Embryonic facial prominence (tissue), 1 donor: Measurements from ENCODE around the gene PRR22.

Experiments
- DNase-seq: peaks from one replicate; pipeline ENCODE4 v3.0.0-alpha.2; 2016; ENCODE audit errors: extremely low spot score

Gene PRR22

DNA sequence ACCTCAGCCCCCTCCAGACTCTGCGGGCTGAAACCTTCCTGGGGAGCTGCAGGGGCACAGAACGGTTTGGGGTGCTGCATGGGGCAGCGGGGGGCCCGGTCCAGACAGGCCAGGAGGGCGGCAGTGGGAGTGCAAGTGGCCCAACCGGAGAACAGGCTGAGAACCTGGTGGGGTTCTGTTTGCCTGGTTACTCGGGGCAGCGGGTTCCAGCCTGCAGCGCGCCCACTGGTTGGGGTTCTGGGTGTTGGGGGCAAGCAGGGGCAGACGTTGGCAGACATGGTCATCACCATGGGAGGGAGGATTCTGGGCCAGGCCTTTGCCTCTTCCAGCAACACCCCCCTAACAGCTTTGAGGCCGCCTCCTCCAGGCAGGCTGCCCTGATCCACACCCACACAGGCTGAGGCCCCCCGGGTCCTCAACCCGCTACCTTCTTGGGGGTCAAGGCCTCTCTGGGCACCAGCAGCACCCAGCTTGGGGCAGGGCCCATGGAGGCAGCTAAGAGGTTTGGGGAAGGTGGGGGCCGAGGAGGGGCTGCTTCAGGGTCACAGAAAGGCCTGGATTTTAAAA, at the start of gene PRR22:
Gene PRR22, minus strand, starts transcription at position 166 of the 567 bp plus-strand sequence. Its CDS starts 86 bp downstream, at position 80.
- no peak for DNase-seq

DNA sequence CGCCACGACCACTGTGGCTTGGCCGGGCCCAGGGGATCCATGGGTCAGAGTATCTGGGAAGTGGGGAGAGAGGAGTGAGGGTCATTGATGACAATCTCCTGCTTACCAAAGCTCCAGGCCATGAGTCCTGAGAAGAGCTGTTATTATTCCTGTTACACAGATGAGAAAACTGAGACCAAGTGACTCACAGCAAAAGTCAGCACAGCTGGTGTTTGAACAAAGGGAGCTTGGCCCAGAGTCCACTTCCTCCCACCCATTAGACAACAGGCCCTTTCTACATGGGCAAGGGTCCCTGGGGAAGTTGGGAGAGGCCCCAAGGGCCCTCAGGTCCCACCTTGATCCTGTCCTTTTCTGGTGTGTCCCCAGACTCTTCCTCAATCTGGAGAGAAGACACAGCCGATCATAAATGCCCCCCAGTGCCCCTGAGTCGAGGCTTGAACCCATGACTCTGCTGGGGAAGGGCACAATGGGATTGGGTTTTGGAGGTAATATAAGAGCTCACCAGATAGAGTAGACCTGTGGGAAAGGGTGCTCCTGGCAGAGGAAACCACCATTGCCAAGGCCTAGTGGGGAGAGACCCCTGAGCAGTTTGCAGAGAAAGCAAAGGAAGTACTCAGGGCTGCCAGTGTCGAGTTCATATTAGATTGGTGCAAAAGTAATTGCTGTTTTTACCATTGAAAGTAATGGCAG, 48.1 kb upstream of the PRR22 start:
- DNase-seq = no peak

DNA sequence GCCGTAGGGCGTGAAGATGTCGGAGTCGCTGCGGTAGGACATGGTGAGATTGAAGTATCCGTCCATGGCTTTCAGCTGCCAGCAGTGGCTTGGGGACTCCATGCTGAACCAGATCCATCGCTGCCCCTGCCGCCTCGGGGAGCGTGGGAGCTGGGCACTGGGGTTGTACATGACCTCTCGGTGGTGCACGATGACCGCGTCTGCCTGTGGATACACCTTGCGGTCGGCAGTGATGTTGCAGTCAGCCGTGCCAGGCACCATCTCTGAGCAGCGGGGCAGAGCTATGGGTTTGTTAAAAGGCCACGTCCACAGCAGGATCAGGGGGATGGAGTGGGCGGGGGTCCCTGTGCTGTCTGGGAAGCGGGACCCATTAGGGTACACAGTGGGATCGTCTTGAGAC, 47.5 kb upstream of the PRR22 start:
- no peak for DNase-seq

DNA sequence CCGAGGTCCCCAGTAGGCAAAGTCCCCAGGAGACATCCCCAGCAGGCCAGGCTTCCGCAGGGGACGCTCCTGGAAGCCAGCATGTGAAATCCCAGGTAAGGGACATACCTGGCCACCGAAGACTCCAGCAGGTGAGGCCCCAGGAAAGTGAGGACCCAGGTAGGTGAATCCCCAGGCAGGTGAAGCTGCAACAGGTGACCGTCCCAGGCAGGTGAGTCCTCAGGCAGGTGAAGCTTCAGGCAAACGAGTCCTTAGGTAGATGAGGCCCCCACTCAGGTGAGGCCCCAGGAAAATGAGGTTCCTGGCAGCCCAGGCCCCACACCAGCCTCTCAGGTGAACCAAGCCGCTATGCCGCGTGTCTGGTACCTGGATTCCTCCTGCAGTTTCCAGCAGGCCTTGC, 46.6 kb upstream of the PRR22 start:
- DNase-seq = no peak

DNA sequence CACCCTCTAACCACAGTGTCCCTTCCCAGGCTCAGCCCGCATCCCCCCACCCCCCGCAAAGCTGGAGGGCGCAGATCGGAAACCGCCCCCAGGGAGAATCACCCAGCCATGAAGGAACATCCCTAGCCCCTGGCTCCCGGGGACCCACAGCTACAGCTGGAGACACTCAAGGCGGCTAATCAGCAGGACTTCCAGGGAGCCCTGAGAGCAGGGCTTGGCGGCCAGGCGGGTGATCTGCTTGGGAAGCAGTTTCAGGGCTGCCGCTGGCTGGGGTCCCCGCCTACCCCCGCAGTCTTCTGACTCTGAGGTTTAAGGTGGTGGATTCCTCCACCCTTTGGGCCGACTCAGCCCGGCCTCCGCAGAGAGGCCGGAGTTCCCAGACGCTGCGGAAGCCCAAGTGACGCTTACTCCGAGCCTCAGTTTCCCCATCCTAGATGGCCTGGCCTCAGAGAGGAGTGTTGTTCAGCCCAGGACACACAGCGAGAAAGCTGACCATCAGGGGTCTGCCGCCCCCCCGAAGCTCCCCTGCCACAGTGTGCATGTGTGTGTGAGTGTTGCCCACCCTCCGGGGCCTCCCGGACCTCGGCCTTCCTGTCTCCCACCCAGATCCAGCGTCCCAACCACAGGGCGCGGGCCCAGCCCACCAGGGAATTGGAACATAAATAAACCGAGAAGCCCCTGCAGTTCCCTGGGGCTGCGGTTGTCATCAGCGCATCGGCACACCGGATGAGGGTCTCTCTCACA, 45.2 kb upstream of the PRR22 start:
- no peak for DNase-seq

DNA sequence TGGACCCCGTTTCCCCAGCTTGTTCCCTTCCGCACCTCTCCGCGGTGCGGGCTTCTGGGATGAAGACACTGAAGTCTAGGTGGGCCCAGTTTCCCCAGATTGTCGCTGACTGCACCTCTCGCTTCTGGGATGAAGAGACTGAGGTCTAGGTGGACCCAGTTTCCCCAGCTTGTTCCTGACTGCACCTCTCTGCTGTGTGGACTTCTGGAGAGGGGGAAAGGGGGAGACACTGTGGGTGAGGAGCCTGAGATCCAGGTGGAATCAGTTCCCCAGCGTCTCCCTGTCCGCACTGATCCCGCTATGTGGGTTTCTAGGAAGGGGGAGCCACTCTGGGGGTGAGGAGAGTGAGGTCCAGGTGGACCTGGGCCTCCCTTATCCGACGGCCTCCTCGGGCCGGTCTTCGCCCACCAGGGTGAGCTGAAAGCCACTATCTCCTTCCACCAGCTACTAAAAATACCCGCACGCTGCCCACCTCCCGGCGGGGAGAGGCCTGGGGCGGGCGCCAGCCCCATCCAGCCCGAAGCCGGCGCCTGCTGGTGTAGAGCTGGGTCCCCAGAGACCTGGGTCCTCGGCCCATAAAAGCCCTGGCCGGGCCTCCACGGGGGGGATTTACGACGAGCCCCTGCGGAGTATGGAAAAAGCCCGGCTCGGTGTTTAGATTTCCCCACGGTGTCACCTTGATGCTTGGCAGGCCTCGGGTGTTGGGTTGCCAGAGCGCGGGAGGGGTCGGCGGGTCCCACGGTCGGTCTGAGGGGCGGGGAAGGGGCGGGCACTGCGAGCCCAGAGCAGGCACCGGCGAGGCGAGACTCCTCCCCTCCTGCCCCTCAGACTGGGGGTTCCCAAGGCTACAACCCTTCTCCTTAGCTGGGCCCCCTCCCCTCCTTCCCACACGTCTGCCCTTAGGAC, 44.4 kb upstream of the PRR22 start:
- no peak for DNase-seq

DNA sequence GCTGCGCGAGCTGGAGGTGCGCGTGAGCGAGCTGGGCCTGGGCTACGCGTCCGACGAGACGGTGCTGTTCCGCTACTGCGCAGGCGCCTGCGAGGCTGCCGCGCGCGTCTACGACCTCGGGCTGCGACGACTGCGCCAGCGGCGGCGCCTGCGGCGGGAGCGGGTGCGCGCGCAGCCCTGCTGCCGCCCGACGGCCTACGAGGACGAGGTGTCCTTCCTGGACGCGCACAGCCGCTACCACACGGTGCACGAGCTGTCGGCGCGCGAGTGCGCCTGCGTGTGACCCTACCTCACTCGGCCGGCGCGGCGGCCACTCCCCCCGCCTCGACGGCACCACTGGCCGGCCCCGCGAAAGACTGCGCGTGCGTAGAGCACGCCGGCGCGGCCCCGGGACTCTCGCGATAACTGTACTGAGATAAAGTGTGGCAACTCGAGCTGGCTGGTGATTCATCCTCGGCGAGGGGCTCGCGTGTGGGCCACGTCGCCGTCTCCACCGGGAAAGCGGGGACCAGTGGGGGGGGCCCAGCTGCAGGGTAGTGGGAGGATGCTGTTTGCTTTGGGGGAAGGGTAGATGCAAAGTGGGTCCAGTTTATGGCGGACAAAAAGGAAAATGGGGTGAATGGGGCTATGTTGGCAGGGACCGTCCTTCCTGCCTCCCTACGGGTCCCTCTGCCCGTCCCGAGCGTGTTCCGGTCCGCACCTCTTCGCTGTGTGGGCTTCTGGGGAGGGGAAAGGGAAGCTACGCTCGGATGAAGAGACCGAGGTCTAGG, 43.5 kb upstream of the PRR22 start:
- DNase-seq = peak; percentile 82

DNA sequence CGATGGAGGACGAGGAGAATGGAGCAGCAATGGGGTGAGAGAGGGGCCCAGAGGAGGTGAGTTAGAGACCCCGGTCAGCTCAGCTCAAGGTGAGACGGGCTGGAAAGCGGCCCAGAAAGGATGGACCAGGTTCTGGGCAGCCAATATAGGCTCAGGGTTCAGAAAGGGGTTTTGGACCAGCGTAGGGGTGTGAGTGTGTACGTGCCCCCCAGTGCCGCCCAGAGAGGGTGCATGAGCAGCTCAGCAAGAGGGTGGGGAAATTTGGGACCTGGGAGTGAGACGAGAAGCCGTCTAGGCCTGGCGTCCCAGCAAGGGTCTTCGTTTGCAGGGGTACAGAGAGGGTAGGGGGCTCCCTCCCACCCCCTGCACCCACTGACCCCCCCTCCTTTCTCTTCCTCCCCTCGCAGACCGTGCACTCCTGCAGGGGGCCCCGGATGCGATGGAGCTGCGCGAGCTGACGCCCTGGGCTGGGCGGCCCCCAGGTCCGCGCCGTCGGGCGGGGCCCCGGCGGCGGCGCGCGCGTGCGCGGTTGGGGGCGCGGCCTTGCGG, 42.9 kb upstream of the PRR22 start:
- DNase-seq = no peak

DNA sequence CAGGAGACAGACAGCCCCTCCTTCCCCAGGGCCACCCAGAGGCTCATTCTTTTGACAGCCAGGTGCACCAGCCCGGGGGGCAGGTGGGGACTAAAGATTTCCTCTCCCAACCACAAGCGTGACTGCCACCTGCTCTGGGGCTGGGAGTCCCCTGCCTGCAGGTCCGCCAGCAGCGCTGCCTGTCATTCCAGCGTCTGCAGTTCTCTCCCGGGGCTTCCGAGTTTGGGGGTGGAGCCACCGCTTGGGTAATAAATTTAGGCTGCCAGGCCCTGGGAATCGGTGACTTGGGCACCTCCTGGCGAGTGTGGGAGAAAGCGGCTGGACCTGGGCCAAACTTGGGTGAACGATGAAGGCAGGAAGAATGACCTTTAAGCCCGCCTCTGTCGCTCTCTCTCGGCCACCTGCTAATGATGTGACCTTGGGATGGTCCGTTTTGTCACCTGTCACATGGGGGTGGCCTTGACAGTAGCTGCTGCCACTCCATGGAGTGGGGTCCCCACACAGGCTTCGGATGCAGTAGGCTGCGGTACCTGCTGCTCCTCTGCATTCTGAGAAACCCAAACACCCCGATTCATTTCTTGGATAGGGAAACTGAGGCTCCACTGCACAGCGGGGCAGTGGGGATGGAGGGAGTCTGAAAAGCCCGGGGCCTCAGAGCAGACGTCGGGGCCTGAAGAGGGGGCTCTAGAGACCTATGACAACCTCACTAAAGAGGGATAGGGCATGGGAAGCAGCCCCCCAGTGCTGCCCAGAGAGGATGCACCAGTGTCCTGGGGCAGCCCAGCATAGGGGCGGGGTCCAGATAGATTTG, 42.2 kb upstream of the PRR22 start:
- no peak for DNase-seq

DNA sequence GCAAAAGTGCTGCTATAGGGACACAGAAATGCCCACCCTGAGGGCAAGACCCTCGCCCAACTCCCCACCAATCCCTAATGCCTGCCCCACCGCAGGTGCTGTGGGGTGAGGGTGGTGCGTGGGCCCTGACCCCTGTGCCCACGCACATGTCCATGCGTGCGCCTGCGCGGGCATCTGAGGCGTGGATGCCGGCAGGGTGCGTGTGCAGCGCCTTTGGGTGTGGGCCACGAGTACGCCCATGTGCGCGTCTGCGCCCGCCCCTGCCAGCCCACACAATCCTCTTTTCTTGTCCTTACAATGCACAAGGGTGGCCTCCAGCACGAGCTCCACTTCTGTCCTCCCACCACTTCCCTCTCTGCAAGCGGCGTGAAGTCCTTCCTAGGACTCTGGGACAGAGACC, 40.6 kb upstream of the PRR22 start:
- DNase-seq = no peak

DNA sequence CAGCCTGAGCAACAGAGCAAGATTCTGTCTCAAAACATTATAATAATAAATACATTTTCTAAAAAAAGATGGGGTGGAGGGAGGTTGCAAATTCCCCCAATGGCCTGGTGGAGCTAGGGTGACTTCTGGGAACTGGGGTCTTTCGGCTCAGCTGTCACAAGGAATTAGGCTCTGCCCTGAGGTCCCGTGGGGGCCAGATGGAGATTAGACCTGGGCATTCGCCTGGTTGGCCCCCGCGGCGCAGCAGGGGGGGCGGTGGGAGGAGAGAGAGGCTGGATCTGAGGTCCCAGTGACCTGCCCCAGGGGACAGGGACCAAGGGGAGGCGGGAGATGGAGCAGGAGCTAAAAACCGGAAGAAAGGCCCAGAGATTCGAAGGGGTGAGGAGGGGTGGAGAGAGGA, 40.2 kb upstream of the PRR22 start:
- DNase-seq = no peak

DNA sequence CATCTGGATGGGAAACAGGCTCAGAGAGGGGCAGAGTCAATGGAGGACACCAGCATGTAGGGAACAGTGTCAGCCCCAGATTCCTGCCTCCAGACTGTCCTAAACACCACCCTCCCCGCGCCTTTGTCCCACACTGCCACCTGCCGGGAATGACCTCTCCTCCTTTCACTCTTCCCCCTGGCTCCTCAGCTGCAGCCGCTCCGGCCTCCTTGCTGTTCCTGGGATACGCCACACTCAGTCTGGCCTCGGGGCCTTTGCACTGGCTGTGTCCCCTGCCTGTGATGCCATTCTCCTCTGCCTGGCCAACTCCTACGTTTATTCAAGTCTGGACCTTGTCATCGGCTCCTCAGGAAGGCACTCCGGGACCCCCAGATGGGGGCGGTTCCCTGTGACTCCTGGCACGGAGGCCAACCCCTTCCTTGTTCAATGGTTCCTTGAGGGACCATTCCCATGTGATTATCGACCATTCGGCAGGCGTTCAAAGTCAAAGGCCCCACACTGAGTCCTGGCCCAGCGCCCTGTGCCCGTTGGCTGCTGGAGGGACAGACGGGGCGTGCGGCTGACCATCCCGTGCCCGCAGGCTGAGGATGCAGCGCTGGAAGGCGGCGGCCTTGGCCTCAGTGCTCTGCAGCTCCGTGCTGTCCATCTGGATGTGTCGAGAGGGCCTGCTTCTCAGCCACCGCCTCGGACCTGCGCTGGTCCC, 39.2 kb upstream of the PRR22 start:
- DNase-seq = no peak

DNA sequence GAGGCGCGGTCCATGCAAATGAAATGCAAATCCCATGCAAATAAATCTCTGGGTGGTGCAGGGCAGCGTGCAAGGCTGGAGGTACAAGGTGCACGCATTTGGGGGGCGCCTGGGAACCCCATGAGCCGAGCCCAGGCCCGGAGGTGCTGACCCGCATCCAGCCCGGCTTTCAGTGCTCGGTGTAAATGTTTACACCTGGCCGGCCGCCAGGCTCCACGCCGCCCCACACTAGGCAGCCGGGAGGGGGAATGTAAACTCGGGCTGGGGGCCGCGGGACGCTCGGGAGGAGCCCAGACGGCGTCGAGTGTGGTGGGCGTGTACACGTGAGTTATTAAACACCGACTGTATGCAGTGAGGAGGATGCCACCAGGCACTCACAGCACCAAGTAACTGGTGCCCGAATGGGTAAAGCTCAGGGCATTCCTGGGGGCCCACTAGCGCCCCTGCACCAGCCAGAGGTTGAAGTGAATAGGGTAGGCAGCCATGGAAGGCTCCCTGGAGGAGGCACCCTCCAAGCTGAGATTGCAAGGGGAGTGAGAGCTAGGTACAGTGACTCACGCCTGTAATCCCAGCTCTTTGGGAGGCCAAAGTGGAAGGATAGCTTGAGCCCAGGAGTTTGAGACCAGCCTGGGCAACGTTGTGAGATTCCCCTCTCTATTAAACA, 37.8 kb upstream of the PRR22 start:
- no peak for DNase-seq

DNA sequence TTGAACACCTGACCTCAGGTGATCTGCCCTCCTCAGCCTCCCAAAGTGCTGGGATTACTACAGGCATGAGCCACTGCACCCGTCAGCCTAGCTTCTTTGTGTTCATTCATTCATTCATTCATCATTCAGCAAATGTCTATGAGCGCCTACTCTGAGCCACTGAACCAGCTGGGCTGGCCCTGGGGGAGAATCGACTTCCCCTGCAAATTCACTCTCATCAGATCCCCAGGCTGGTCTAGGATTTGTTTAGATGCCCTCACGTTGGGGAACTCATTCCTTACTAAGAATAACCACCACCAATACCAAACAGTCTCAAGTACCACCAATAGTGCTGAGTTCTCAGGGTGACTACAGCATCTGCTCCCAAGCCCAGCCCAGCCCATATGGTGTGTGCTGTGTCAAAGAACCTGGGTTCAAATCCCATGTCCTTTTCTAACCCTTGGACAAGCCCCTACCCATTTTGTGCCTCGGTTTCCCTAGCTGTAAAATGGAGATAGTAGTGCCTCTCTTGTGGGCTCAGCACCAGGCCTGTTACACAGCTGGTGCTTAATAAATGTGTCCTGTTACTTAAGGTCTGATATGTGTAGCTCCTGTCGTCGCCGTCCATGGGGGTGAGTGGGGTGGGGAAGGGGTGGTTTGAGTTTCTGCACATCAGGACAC, 37.1 kb upstream of the PRR22 start:
- DNase-seq = no peak

DNA sequence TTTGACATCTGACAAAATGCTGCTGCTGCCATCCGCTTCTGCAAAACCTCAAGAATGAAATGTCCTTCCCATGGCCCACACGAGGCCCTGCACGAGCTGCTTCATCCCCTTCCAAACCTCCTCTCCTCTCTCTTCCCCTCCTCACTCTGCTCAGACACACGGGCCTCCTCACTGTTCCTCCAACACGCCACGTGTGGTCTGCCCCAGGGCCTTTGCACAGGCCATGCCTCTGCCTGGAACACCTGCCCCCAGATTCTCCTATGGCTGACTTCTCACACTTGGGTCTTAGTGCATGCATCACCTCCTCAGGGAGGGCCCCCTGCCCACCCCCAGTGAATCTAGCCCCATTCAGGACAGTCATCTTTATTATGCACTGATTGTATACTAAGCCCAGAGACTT, 36.2 kb upstream of the PRR22 start:
- no peak for DNase-seq

DNA sequence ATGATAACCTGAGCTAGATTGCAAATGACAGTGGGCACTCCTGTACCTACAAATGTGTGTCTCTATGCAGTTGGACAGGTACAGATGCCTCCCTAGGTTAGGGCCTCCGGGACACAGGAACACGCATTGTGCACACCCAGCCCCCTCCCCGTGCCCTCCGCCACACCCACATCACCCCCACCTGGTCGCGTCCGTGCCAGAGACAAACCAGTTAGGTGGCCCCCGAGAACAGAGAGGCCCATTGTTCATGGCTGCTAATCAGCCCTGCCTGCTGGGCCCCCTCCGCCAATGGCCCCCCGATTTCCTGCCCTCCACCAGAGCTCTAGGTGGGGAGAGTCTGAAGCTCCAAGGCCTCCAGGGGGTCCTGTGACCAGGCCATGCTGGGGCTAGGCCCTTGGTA, 34.0 kb upstream of the PRR22 start:
- DNase-seq = no peak

DNA sequence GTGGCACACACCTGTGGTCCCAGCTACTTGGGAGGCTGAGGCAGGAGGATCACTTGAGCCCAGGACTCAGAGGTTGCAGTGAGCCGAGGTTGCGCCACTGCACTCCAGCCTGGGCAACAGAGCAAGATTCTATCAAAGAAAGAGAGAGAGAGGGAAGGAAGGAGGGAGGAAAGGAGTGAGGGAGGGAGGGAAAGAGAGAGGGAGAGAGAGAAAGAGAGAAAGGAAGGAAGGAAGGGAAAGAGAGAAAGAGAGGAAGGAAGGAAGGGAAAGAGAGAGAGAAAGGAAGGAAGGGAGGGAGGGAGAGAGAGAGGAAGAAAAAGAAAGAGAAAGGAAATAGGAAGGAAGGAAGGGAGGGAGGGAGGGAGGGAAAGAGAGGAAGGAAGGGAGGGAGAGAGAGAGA, 32.7 kb upstream of the PRR22 start:
- DNase-seq = no peak

DNA sequence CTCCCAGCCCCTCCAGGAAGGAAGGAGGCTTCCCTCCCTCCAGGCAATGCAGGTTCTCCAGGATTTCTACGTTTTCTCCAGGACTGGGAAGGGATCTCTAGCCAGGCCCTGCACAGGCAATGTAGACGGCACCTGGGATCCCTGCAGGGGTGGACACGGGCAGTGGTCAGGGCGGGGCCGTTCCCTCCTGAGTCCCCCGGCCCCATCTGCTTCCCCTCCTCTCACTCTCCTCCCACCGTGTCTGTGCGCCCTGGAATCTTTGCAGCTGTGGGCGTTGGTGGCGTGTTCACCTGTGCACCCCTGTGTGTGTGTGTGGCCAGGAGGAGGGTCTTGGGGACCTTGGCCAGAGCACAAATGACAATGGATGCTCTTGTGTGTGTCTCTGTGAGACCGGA, 30.3 kb upstream of the PRR22 start:
- DNase-seq = no peak
